H7 (cell line): Measurements from ENCODE around the gene SULT2B1. TPM values are rescaled to one million over a fixed set of nuclear protein-coding genes. Genes with fewer than 3 reads are reported as not detected.
A peak's percentile ranks its signal among the peaks of the same experiment; 100 is the strongest.
"Not testable (repeated sequence)": the region's sequence is repeated elsewhere in the genome, so short reads cannot be mapped to it uniquely, and the experiment has no call there.

Source experiments
- DNase-seq: peaks from one replicate; pipeline ENCODE4 v3.0.0; 2012
- H3K27me3 ChIP-seq: 2 replicates; pipeline ENCODE4 v1.6.0; 2011; ENCODE audit warnings: mild to moderate bottlenecking, low read length; ENCODE audit not compliant: control insufficient read depth, insufficient read depth
- H3K36me3 ChIP-seq: replicated peaks from 2 replicates; pipeline ENCODE4 v1.5.1; 2011; ENCODE audit warnings: low read length; ENCODE audit not compliant: control insufficient read depth, insufficient read depth
- H3K4me3 ChIP-seq: 2 replicates; pipeline ENCODE4 v1.5.1; 2011; ENCODE audit warnings: low read depth, mild to moderate bottlenecking, control low read depth, low read length, moderate library complexity; ENCODE audit not compliant: insufficient read depth
- total RNA-seq: library from RNA; depleted of rRNA; stranded (reverse); fragments of >200 nt; shearing (Covaris generic); gene quantifications from 2 replicates; pipeline ENCODE4 v1.2.3, GENCODE V29; 2014

Gene SULT2B1
- total RNA-seq, 1 experiment from 2014 or later: 2.8 TPM

- Histone ChIP-seq H3K36me3 (no peaks in the 10 kb centered on the region), H3K4me3 (no peak overlapping the region), H3K27me3 (no peaks in the 10 kb centered on the region)
- no peak for DNase-seq
Observed at GRCh38 chr19:48565090-48565489, 13.1 kb downstream of the SULT2B1 start.

- Histone ChIP-seq H3K36me3 (no peaks in the 10 kb centered on the region), H3K27me3 (no peaks in the 10 kb centered on the region), H3K4me3 (peak overlapping the region; percentile 14)
- peak; percentile 77 for DNase-seq
Observed at GRCh38 chr19:48568345-48568886, 16.4 kb downstream of the SULT2B1 start.

- peak; percentile 12 for DNase-seq
- Histone ChIP-seq H3K36me3 (no peaks in the 10 kb centered on the region), H3K27me3 (no peaks in the 10 kb centered on the region), H3K4me3 (no peak overlapping the region)
Observed at GRCh38 chr19:48569814-48570213, 17.8 kb downstream of the SULT2B1 start.

DNA sequence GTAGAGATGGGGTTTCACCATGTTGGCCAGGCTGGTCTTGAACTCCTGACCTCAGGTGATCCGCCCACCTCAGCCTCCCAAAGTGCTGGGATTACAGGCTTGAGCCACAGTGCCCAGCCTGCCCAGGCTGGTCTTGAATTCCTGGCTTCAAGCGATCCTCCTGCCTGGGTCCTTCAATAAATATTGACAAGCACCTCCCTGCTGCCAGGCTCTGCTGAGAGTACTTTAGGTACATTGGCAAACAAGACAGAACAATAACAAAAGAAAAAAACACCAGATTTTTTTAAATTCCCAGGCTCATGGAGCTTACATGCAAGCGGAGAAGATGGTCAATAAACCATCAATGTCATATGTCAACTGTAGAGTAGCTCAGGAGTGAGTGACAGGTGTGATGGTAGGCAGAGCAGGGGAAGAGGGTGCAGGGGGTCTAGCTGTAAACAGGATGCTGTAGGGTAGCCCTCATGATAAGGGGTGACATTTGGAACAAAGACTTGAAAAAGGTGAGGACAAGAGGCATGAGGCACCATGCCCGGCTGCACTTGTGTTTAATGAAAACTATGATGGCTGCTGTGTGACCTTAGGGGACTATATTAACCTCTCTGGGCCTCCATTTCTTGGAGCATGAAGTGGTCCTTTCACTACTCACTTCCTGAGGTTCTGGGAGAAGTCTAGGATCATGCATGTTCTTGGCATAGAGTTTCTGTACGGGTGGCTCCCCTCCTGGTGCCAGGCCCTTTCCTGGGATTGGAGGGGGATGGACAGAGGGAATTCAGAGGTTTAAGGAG is 19.6 kb downstream of the SULT2B1 start:
- Histone ChIP-seq H3K27me3 (no peaks in the 10 kb centered on the region), H3K36me3 (no peaks in the 10 kb centered on the region), H3K4me3 (no peak overlapping the region)
- peak; percentile 8 for DNase-seq

- Histone ChIP-seq H3K27me3 (no peaks in the 10 kb centered on the region), H3K4me3 (no peak overlapping the region), H3K36me3 (no peaks in the 10 kb centered on the region)
- DNase-seq: peak; percentile 35
Observed at GRCh38 chr19:48573163-48573505, 21.2 kb downstream of the SULT2B1 start.

- no peaks in the 10 kb centered on the region for H3K36me3 ChIP-seq
- no peak overlapping the region for H3K4me3 ChIP-seq
- H3K27me3 ChIP-seq: no peaks in the 10 kb centered on the region
- DNase-seq: peak; percentile 36
Observed at GRCh38 chr19:48575931-48576622, 24.1 kb downstream of the SULT2B1 start.

DNA sequence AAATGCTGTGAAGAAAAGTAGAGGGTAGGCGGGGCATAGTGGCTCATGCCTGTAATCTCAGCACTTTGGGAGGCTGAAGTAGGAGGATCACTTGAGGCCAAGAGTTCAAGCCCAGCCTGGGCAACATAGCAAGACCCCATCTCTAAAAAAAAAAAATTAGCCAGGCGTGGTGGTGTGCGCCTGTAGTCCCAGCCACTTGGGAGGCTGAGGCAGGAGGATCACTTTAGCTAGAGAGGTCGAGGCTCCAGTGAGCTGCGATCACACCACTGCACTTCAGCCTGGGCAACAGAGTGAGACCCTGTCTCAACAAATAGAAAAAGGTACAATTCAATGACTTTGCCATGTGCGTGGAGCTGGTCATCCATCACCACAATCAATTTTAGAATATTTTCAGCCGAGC is 25.9 kb downstream of the SULT2B1 start:
- H3K4me3 ChIP-seq, DNase-seq, H3K36me3 ChIP-seq: not testable (repeated sequence)

GRCh38 chr19:48578891-48579290 is 26.9 kb downstream of the SULT2B1 start:
- Histone ChIP-seq H3K36me3 (no peaks in the 10 kb centered on the region), H3K4me3 (no peak overlapping the region), H3K27me3 (no peaks in the 10 kb centered on the region)
- DNase-seq: no peak

More for the DNA sequence above, 25.9 kb downstream of the SULT2B1 start:
- not testable (repeated sequence) for H3K27me3 ChIP-seq

- no peak for DNase-seq
- Histone ChIP-seq H3K4me3 (no peak overlapping the region), H3K36me3 (no peaks in the 10 kb centered on the region), H3K27me3 (no peaks in the 10 kb centered on the region)
Observed at GRCh38 chr19:48582168-48582567, 30.2 kb downstream of the SULT2B1 start.

GRCh38 chr19:48587387-48587786 is 35.4 kb downstream of the SULT2B1 start:
- Histone ChIP-seq H3K4me3 (no peak overlapping the region), H3K36me3 (no peaks in the 10 kb centered on the region), H3K27me3 (no peaks in the 10 kb centered on the region)
- DNase-seq: no peak

DNA sequence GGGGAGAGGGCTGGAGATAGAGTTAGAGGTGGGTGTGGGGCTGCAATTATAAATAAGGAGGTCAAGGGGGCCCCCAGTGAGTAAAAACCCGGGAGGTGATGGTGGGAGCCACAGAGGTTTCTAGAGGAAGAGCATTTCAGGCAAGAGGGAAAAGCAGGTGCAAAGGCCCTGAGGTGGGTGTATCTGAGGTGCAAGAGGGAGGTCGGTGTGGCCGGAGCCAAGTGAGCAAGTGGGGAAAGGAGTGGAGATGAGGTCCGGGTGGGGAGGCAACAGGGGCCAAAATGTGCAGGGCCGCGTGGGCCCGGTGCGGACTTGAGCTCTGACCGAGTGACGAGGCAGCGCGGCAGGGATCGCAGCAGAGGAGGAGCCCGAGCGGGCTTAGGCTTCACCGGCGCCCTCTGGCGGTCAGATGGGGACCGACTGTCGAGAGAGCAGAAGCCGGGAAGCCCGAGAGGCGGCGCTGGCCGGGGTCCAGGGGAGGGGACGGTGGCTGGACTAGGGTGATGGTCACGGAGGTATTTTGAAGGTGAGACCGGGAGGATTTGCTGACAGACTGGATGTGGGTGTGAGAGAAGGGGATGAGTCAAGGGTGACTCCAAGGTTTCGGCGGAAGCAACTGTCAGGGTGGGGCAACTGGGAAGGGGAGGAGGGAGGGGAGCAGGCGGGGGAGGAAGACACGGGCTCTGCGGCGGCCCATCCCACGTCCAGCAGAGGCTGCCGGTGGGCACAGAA is 36.9 kb downstream of the SULT2B1 start:
- peak overlapping the region; percentile 41 for H3K4me3 ChIP-seq
- DNase-seq: peak; percentile 97

DNA sequence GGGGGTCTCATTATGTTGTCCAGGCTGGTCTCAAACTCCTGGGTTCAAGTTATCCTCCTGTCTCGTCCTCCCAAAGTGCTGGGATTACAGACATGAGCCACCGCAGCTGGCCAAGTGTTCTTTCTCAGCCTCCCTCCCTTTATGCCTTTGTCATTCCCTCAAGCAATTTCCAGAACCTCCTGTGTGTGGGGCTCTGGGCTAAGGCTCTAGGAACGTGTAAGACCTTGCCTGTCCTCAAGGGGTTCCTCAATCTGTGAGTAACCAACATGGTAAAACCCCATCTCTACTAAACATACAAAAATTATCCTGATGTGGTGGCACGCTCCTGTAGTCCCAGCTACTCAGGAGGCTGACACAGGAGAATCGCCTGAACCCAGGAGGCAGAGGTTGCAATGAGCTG is 39.0 kb downstream of the SULT2B1 start:
- Histone ChIP-seq H3K4me3 (no peak overlapping the region), H3K36me3 (no peaks in the 10 kb centered on the region), H3K27me3 (no peaks in the 10 kb centered on the region)
- peak; percentile 67 for DNase-seq

More for the DNA sequence above, 36.9 kb downstream of the SULT2B1 start:
- H3K27me3 ChIP-seq: no peaks in the 10 kb centered on the region
- no peaks in the 10 kb centered on the region for H3K36me3 ChIP-seq

DNA sequence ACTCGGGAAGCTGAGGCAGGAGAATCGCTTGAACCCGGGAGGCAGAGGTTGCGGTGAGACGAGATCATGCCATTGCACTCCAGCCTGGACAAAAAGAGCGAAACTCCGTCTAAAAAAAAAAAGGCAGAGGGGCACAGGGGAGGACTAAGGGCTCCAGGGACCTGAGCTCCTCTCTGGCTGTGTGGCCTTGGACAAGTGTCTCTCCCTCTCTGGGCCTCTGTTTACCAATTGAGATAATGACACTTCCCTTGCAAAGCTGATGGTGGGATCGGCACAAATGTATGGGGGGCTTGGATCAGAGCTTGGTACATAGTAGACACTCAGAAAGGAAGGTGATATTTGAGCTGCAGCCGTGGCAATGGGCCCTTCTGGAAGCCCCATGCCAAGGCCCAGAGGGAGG is 43.2 kb downstream of the SULT2B1 start:
- peak; percentile 22 for DNase-seq
- Histone ChIP-seq H3K36me3 (no peaks in the 10 kb centered on the region), H3K27me3 (no peaks in the 10 kb centered on the region), H3K4me3 (no peak overlapping the region)

GRCh38 chr19:48595833-48596232 is 43.9 kb downstream of the SULT2B1 start:
- H3K36me3 ChIP-seq: peaks cover 2% of the 10 kb centered on the region
- H3K4me3 ChIP-seq: no peak overlapping the region
- no peak for DNase-seq
- H3K27me3 ChIP-seq: no peaks in the 10 kb centered on the region
